Mesenchymal stem cell (in vitro differentiated cells and primary cell): ENCODE measurements around the gene SEPHS2.
A peak's percentile ranks its signal among the peaks of the same experiment; 100 is the strongest.

ENCODE experiments used
- DNase-seq: peaks from one replicate; pipeline ENCODE4 v3.0.0-alpha.2; 2013
- H2AFZ ChIP-seq: one replicate; pipeline ENCODE4 v1.6.1; 2013; ENCODE audit warnings: low read depth, mild to moderate bottlenecking, control low read depth, inconsistent platforms, low read length, moderate library complexity
- H2AK5ac ChIP-seq: 2 replicates; pipeline ENCODE4 v1.6.1; 2013; ENCODE audit warnings: low read length, moderate library complexity, mild to moderate bottlenecking, inconsistent platforms; ENCODE audit not compliant: severe bottlenecking
- H2BK120ac ChIP-seq: one replicate; pipeline ENCODE4 v1.6.1; 2013; ENCODE audit warnings: low read depth, mild to moderate bottlenecking, inconsistent platforms, low read length, moderate library complexity
- H2BK12ac ChIP-seq, 2 experiments: one replicate each; pipeline ENCODE4 v1.6.1; 2013; ENCODE audit warnings: inconsistent platforms in 2 of 2, low read length in 2 of 2, mild to moderate bottlenecking in 2 of 2, moderate library complexity in 2 of 2, control low read depth in 1 of 2
- H2BK15ac ChIP-seq: one replicate; pipeline ENCODE4 v1.6.1; 2013; ENCODE audit warnings: mild to moderate bottlenecking, low read depth, inconsistent platforms; ENCODE audit not compliant: poor library complexity, severe bottlenecking
- H2BK5ac ChIP-seq: 2 replicates; pipeline ENCODE4 v1.6.1; 2013; ENCODE audit warnings: low read depth, mild to moderate bottlenecking, low read length, control low read depth, inconsistent platforms; ENCODE audit not compliant: poor library complexity, severe bottlenecking
- H3K14ac ChIP-seq, 2 experiments: one replicate each; pipeline ENCODE4 v1.6.1; 2013; ENCODE audit warnings: inconsistent platforms in 2 of 2, low read length in 2 of 2, control low read depth in 1 of 2, mild to moderate bottlenecking in 1 of 2, moderate library complexity in 1 of 2
- H3K18ac ChIP-seq, 2 experiments: one replicate each; pipeline ENCODE4 v1.6.1; 2013; ENCODE audit warnings: inconsistent platforms in 2 of 2, low read length in 2 of 2, control low read depth in 1 of 2, low read depth in 1 of 2, mild to moderate bottlenecking in 1 of 2
- H3K23ac ChIP-seq, 2 experiments: one replicate each; pipeline ENCODE4 v1.6.1; 2013; ENCODE audit warnings: inconsistent platforms in 2 of 2, low read length in 2 of 2, mild to moderate bottlenecking in 2 of 2, moderate library complexity in 2 of 2, control low read depth in 1 of 2
- H3K27ac ChIP-seq: 2 replicates; pipeline ENCODE4 v1.5.1; 2013; ENCODE audit warnings: mild to moderate bottlenecking, moderate library complexity, low read length, control low read depth, inconsistent platforms; ENCODE audit not compliant: poor library complexity, severe bottlenecking
- H3K27me3 ChIP-seq, 2 experiments: 2 replicates each; pipeline versions ENCODE4 v1.6.1 to v1.7.0; 2013; ENCODE audit warnings: low read length in 2 of 2, mild to moderate bottlenecking in 2 of 2, moderate library complexity in 2 of 2, control low read depth in 1 of 2, inconsistent platforms in 1 of 2; ENCODE audit not compliant: control insufficient read depth in 1 of 2, insufficient read depth in 1 of 2
- H3K36me3 ChIP-seq, 2 experiments: 2 replicates each; pipeline versions ENCODE4 v1.6.1 to v1.7.0; 2013; ENCODE audit warnings: low read length in 2 of 2, control low read depth in 1 of 2, inconsistent platforms in 1 of 2, low read depth in 1 of 2, mild to moderate bottlenecking in 1 of 2; ENCODE audit not compliant: insufficient read depth in 2 of 2, control insufficient read depth in 1 of 2
- H3K4ac ChIP-seq, 2 experiments: one replicate each; pipeline ENCODE4 v1.6.1; 2013; ENCODE audit warnings: inconsistent platforms in 2 of 2, low read length in 2 of 2, mild to moderate bottlenecking in 2 of 2, moderate library complexity in 2 of 2, control low read depth in 1 of 2, low read depth in 1 of 2
- H3K4me1 ChIP-seq: 2 replicates; pipeline ENCODE4 v1.6.1; 2013; ENCODE audit warnings: low read depth, low read length, control low read depth; ENCODE audit not compliant: control insufficient read depth, insufficient read depth
- H3K4me2 ChIP-seq: 2 replicates; pipeline ENCODE4 v1.6.1; 2013; ENCODE audit warnings: low read length, mild to moderate bottlenecking, inconsistent platforms; ENCODE audit not compliant: poor library complexity, severe bottlenecking
- H3K4me3 ChIP-seq, 2 experiments: 2 replicates each; pipeline versions ENCODE4 v1.5.1 to v1.7.0; 2013; ENCODE audit warnings: low read length in 2 of 2, mild to moderate bottlenecking in 2 of 2, control low read depth in 1 of 2, low read depth in 1 of 2; ENCODE audit not compliant: insufficient read depth in 1 of 2
- H3K79me1 ChIP-seq: replicated peaks from 2 replicates; pipeline ENCODE4 v1.6.1; 2013; ENCODE audit warnings: mild to moderate bottlenecking, control low read depth, low read length, inconsistent platforms; ENCODE audit not compliant: poor library complexity, severe bottlenecking
- H3K9ac ChIP-seq: 2 replicates; pipeline ENCODE4 v1.7.0; 2013; ENCODE audit warnings: mild to moderate bottlenecking, low read length, moderate library complexity
- H3K9me3 ChIP-seq: 2 replicates; pipeline ENCODE4 v1.7.0; 2013; ENCODE audit warnings: mild to moderate bottlenecking, low read length; ENCODE audit not compliant: control insufficient read depth
- H4K8ac ChIP-seq: one replicate; pipeline ENCODE4 v1.6.1; 2013; ENCODE audit warnings: inconsistent platforms, mild to moderate bottlenecking, low read length, moderate library complexity
- H4K91ac ChIP-seq: one replicate; pipeline ENCODE4 v1.6.1; 2013; ENCODE audit warnings: mild to moderate bottlenecking, low read length, inconsistent platforms
- WGBS: methylation state at CpG from one replicate; pipeline ENCODE4 v1.1.7; 2013; ENCODE audit warnings: mixed read lengths; 5-methylcytosine and 5-hydroxymethylcytosine counted together

Gene SEPHS2

DNA sequence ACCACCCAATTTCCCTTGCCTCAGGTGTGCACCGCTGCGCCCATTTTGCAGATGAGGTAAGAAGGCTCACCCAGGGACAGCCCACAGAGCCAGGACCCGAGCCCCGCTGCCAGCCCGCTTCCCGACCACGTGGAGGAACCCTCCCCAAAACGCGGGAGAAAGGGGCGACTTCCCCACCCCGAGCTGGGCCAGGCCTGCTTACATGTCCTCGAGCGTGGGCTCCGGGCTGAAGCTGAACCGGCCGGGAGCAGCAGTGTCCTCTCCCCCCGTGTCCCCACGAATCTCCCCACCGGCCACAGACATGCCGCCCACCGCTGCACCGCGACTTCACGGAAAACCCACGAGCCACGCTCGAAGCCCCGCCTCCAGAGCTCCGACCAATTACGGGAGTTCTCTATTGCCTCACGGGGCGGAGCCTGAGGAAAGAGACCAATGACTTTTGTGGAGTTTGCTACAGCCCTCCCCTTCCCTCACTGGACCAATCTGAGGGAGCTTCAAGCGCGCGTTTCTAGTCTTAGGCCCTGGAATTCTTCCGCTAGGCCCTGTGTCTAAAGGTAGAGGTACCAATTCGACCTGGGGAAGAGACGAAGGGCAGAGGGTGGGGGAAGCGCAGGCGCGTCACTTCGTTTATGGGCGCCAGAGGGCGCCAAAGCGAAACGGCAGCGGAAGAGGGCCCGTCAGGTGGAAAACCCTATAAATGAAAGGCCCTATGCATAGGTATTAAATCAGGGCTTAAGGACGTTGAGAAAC, 15.8 kb downstream of the SEPHS2 start, which contains the start of gene DCTPP1:
Gene DCTPP1 (minus strand): TSS at position 353 of the 750 bp plus-strand sequence. CDS start 50 bp downstream, at position 303.
- Histone ChIP-seq H2BK120ac (no peak within 1 kb of the TSS), H2BK5ac (no peak within 1 kb of the TSS), H3K27me3 (peaks cover 0 to 9% of the 10 kb centered on the region in 2 experiments), H3K14ac (peak within 1 kb of the TSS in 1 of 2 experiments; percentile 61), H3K79me1 (peaks cover 18% of the 10 kb centered on the region), H3K23ac (peak within 1 kb of the TSS in 1 of 2 experiments; percentile 49), H3K4me2 (peak within 1 kb of the TSS; percentile 96), H3K36me3 (peaks cover 16 to 17% of the 10 kb centered on the region in 2 experiments), H2BK12ac (no peak within 1 kb of the TSS), H3K27ac (no peak within 1 kb of the TSS), H2AK5ac (peak within 1 kb of the TSS; percentile 54), H2AFZ (peak within 1 kb of the TSS; percentile 87), H3K4me1 (peaks cover 10% of the 10 kb centered on the region), H3K4me3 (peak within 1 kb of the TSS; percentile 89 to 98), H3K4ac (peak within 1 kb of the TSS in 1 of 2 experiments; percentile 60), H3K9me3 (no peaks in the 10 kb centered on the region), H3K9ac (peak within 1 kb of the TSS; percentile 86), H3K18ac (peak within 1 kb of the TSS; percentile 19 to 77), H4K91ac (peak within 1 kb of the TSS; percentile 12), H4K8ac (peak within 1 kb of the TSS; percentile 98), H2BK15ac (peak within 1 kb of the TSS; percentile 74)
- DNase-seq = peak; percentile 99
- WGBS = 3% methylated on average over 47 of the region's 49 CpGs

DNA sequence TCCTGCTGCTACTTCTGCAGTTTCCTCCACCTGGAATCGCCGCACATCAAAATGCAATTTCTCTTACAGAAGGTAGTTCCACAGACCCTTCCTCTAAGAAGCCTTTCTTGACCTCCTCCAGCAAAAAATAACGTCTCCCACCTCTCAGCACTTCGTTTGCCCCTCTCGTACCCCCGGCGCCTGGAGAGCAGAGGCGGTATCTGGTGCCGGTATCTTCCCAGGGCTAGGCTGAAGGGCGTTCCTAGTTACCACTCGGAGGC, 16.3 kb downstream of the SEPHS2 start:
- 25% methylated on average over 11 of the region's 11 CpGs for WGBS
- no peaks in the 10 kb centered on the region for H3K9me3 ChIP-seq

DNA sequence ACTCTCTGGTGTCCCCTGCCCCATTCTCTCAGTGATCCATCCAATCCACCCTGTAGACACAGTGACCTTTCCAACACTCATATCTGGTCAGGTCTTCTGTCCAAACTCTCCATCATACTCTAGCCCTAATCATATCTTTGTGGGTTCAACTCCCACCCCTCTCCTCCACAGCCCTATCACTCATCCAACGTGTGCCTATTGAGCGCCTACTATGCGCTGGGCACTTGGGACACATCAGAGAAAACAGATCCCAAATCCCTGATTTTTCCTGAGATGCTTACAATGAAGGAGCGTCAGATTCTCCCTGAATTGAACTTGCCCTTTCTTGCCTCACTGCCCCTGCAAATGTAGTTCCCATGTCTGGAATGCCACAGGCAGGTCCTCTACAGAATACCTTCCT, 17.6 kb downstream of the SEPHS2 start:
- DNase-seq = no peak

More for the DNA sequence above, 16.3 kb downstream of the SEPHS2 start:
- H4K8ac ChIP-seq = peak overlapping the region; percentile 98
- H3K9ac ChIP-seq = peak overlapping the region; percentile 86
- H3K4ac ChIP-seq = peak overlapping the region in 1 of 2 experiments; percentile 60
- H3K4me1 ChIP-seq = peaks cover 10% of the 10 kb centered on the region
- H2BK12ac ChIP-seq = no peak overlapping the region
- H3K4me3 ChIP-seq = peak overlapping the region; percentile 89 to 98
- H3K4me2 ChIP-seq = peak overlapping the region; percentile 96
- no peak for DNase-seq
- H2BK15ac ChIP-seq = no peak overlapping the region
- peak overlapping the region; percentile 87 for H2AFZ ChIP-seq
- H2AK5ac ChIP-seq = peak overlapping the region; percentile 54
- H2BK120ac ChIP-seq = no peak overlapping the region
- H3K14ac ChIP-seq = peak overlapping the region in 1 of 2 experiments; percentile 61
- H3K18ac ChIP-seq = peak overlapping the region in 1 of 2 experiments; percentile 77
- peaks cover 23% of the 10 kb centered on the region for H3K79me1 ChIP-seq
- H3K27ac ChIP-seq = no peak overlapping the region
- no peak overlapping the region for H3K23ac ChIP-seq
- H4K91ac ChIP-seq = no peak overlapping the region
- no peak overlapping the region for H2BK5ac ChIP-seq
- peaks cover 0 to 6% of the 10 kb centered on the region in 2 experiments for H3K27me3 ChIP-seq
- peaks cover 20 to 22% of the 10 kb centered on the region in 2 experiments for H3K36me3 ChIP-seq

GRCh38 chr16:30421010-30421409, 24.7 kb downstream of the SEPHS2 start:
- Histone ChIP-seq H3K4me1 (peaks cover 11% of the 10 kb centered on the region), H3K9me3 (no peaks in the 10 kb centered on the region), H2AFZ (no peak overlapping the region), H3K14ac (no peak overlapping the region), H3K36me3 (peaks cover 39 to 47% of the 10 kb centered on the region in 2 experiments), H3K23ac (no peak overlapping the region), H2BK5ac (no peak overlapping the region), H2BK15ac (no peak overlapping the region), H3K4me3 (no peak overlapping the region), H3K4ac (no peak overlapping the region), H3K27ac (no peak overlapping the region), H4K91ac (no peak overlapping the region), H3K18ac (no peak overlapping the region), H2BK120ac (no peak overlapping the region), H3K4me2 (no peak overlapping the region), H4K8ac (no peak overlapping the region), H2AK5ac (no peak overlapping the region), H3K79me1 (peaks cover 26% of the 10 kb centered on the region), H2BK12ac (no peak overlapping the region), H3K27me3 (no peaks in the 10 kb centered on the region), H3K9ac (no peak overlapping the region)
- no peak for DNase-seq
- 96% methylated on average over 5 of the region's 5 CpGs for WGBS

More for the DNA sequence above, 17.6 kb downstream of the SEPHS2 start:
- Histone ChIP-seq H2BK120ac (no peak overlapping the region), H3K23ac (no peak overlapping the region), H2BK15ac (no peak overlapping the region), H3K18ac (no peak overlapping the region), H3K79me1 (peaks cover 30% of the 10 kb centered on the region), H3K9ac (no peak overlapping the region), H3K36me3 (peaks cover 29 to 34% of the 10 kb centered on the region in 2 experiments), H3K4ac (no peak overlapping the region), H2AK5ac (no peak overlapping the region), H2AFZ (no peak overlapping the region), H3K9me3 (no peaks in the 10 kb centered on the region), H3K27me3 (no peaks in the 10 kb centered on the region), H4K8ac (no peak overlapping the region), H2BK5ac (no peak overlapping the region), H3K14ac (no peak overlapping the region), H2BK12ac (no peak overlapping the region), H3K4me3 (no peak overlapping the region), H3K27ac (no peak overlapping the region), H3K4me1 (peaks cover 10% of the 10 kb centered on the region), H3K4me2 (no peak overlapping the region), H4K91ac (no peak overlapping the region)
- over 99% methylated on average over 4 of the region's 4 CpGs for WGBS
